BLaER1 (cell line): ENCODE measurements around the gene MMP24OS.
A peak's percentile ranks its signal among the peaks of the same experiment; 100 is the strongest.
"Not testable (repeated sequence)": the region's sequence is repeated elsewhere in the genome, so short reads cannot be mapped to it uniquely, and the experiment has no call there.

ENCODE experiments used
- H3K27ac ChIP-seq: shearing (Covaris generic); formaldehyde crosslinking; 2 replicates; pipeline ENCODE4 v1.8.1; 2022
- H3K27me3 ChIP-seq: shearing (Covaris generic); formaldehyde crosslinking; 2 replicates; pipeline ENCODE4 v1.8.1; 2022
- H3K36me3 ChIP-seq: shearing (Covaris generic); formaldehyde crosslinking; 2 replicates; pipeline ENCODE4 v1.8.1; 2022
- H3K4me1 ChIP-seq: shearing (Covaris generic); formaldehyde crosslinking; 2 replicates; pipeline ENCODE4 v1.8.1; 2022
- H3K4me2 ChIP-seq: shearing (Covaris generic); formaldehyde crosslinking; 2 replicates; pipeline ENCODE4 v1.8.1; 2022
- H3K4me3 ChIP-seq: shearing (Covaris generic); formaldehyde crosslinking; 2 replicates; pipeline ENCODE4 v1.8.1; 2022
- H3K9ac ChIP-seq: shearing (Covaris generic); formaldehyde crosslinking; 2 replicates; pipeline ENCODE4 v1.8.1; 2022
- H3K9me3 ChIP-seq: shearing (Covaris generic); formaldehyde crosslinking; 2 replicates; pipeline ENCODE4 v1.8.1; 2022
- H4K20me1 ChIP-seq: shearing (Covaris generic); formaldehyde crosslinking; 2 replicates; pipeline ENCODE4 v1.8.1; 2022
- Cebpa-rat ChIP-seq: shearing (Covaris generic); IDR thresholded peaks from 2 replicates; pipeline ENCODE4 v1.8.1; 2022

Gene MMP24OS

DNA sequence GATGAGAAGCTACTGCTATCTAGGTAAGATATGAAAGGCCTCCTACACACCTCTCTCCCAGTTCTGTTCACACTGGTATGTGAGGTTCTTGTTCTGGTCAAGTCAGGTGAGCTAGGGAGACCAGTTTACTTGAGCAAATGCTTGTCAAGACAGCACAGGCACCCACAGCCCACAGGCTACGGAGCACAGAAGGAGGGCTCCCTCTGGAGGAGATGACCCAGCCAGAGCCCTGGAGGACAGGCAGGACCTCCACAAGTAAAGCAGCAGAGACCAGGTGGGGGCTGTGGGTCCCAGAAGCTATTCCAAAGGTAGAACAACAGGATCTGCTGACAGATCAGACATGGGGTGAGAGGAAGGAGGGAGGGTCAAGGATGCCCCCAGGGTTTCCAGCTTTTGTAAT is 13.2 kb downstream of the MMP24OS start:
- no peak for TF ChIP-seq Cebpa-rat
- H3K4me3 ChIP-seq, result no peak overlapping the region
- H3K36me3 ChIP-seq, result peaks cover 52% of the 10 kb centered on the region
- no peak overlapping the region for H3K9ac ChIP-seq
- H3K4me2 ChIP-seq, result no peak overlapping the region
- no peaks in the 10 kb centered on the region for H3K27me3 ChIP-seq
- peaks cover 47% of the 10 kb centered on the region; the same call in 1 of the 2 replicates for H4K20me1 ChIP-seq
- no peaks in the 10 kb centered on the region for H3K9me3 ChIP-seq
- H3K27ac ChIP-seq, result no peak overlapping the region
- H3K4me1 ChIP-seq, result no peaks in the 10 kb centered on the region

- Histone ChIP-seq H3K27ac (no peak overlapping the region), H3K27me3 (no peaks in the 10 kb centered on the region), H3K4me2 (no peak overlapping the region), H3K9me3 (no peaks in the 10 kb centered on the region), H3K36me3 (peaks cover 47% of the 10 kb centered on the region), H3K9ac (no peak overlapping the region), H3K4me3 (no peak overlapping the region), H3K4me1 (no peaks in the 10 kb centered on the region), H4K20me1 (peaks cover 45% of the 10 kb centered on the region; the same call in 1 of the 2 replicates)
- TF ChIP-seq Cebpa-rat, result no peak
These were observed 14.2 kb downstream of the MMP24OS start for GRCh38 chr20:35263532-35264341.

GRCh38 chr20:35262731-35263531 is 15.0 kb downstream of the MMP24OS start:
- not testable (repeated sequence) for H3K4me1 ChIP-seq, H3K27me3 ChIP-seq, H3K9me3 ChIP-seq, H3K4me2 ChIP-seq, H3K27ac ChIP-seq, H3K4me3 ChIP-seq, H3K9ac ChIP-seq
- H3K36me3 ChIP-seq, result peaks cover 43% of the 10 kb centered on the region
- peaks cover 38% of the 10 kb centered on the region; the same call in 1 of the 2 replicates for H4K20me1 ChIP-seq

DNA sequence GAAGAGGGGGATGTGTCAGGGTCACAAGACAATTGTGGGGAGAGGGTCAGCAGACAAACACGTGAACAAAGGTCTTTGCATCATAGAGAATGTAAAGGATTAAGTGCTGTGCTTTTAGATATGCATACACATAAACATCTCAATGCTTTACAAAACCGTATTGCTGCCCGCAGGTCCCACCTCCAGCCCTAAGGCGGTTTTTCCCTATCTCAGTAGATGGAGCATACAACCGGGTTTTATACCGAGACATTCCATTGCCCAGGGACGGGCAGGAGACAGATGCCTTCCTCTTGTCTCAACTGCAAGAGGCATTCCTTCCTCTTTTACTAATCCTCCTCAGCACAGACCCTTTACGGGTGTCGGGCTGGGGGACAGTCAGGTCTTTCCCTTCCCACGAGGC is 15.6 kb downstream of the MMP24OS start:
- Histone ChIP-seq H3K36me3 (peaks cover 36% of the 10 kb centered on the region), H4K20me1 (peaks cover 33% of the 10 kb centered on the region; the same call in 1 of the 2 replicates)
- not testable (repeated sequence) for H3K4me3 ChIP-seq, H3K27me3 ChIP-seq, H3K9ac ChIP-seq, H3K27ac ChIP-seq, H3K9me3 ChIP-seq, H3K4me1 ChIP-seq, H3K4me2 ChIP-seq

DNA sequence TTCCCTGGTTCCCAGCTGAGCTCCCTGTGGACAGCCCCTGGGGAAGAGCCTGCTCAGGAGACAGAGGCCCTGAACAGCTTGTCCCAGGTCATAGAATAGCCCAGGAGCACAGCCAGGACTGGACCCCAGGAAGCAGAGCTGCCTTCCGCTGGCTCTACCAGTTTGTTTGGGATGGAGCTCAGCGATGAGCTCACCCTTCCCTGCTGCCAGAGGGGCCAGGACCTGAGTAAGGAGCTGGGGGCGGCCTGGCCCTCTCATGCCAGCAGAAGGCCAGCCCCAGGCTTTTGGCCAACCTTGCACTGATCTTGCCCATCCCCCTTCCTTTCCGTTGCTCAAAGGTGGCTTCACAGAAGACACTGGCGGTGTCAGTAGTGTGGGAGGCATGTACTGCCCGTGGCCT is 17.5 kb downstream of the MMP24OS start:
- peaks cover 25% of the 10 kb centered on the region; the same call in 1 of the 2 replicates for H3K36me3 ChIP-seq
- H3K4me3 ChIP-seq, result no peak overlapping the region
- no peaks in the 10 kb centered on the region for H3K4me1 ChIP-seq
- no peak for TF ChIP-seq Cebpa-rat
- no peak overlapping the region for H3K27ac ChIP-seq
- peaks cover 23% of the 10 kb centered on the region; the same call in 1 of the 2 replicates for H4K20me1 ChIP-seq
- no peak overlapping the region for H3K4me2 ChIP-seq
- H3K27me3 ChIP-seq, result no peaks in the 10 kb centered on the region
- H3K9me3 ChIP-seq, result no peaks in the 10 kb centered on the region
- no peak overlapping the region for H3K9ac ChIP-seq

DNA sequence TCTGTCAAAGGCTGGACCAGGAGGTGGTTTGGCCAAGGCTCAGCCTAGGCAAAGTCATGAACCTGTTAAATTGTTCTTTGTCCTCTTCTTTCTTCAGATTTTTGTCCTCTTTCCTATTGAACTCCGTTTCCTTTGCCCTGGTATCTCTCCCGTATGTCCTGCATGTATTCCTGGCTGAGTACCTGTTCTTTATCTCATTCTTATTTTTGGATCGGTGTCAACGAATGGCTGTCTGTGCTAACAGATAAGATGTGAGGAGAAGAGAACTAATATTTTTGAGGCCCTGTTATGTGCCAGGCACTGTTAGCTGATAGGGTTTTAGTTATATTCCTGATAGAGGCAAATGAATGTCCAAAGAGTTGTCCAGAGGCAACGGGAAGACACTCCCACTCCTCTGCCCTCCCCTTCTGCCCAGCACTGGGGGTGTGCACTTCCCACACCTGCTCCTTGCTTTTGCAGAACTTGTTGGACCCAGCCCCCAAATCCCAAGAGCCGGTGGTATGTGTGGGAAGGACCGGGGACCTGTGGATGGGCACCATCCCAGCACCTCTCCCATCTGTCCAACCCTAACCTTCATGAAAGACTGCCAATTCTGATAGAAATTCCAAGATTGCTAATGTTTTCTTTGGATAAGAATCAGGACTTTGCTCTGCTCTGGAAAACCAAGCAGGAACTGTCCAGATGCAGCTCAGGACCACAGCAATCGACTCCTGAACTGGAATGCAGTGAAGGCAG is 20.6 kb downstream of the MMP24OS start:
- Histone ChIP-seq H3K4me2 (no peak overlapping the region), H3K4me3 (no peak overlapping the region), H3K27me3 (no peaks in the 10 kb centered on the region), H3K9me3 (no peaks in the 10 kb centered on the region), H4K20me1 (peaks cover 25% of the 10 kb centered on the region; the same call in 1 of the 2 replicates), H3K27ac (no peak overlapping the region), H3K36me3 (peaks cover 19% of the 10 kb centered on the region; the same call in 1 of the 2 replicates), H3K4me1 (peaks cover 11% of the 10 kb centered on the region), H3K9ac (no peak overlapping the region)
- no peak for TF ChIP-seq Cebpa-rat

DNA sequence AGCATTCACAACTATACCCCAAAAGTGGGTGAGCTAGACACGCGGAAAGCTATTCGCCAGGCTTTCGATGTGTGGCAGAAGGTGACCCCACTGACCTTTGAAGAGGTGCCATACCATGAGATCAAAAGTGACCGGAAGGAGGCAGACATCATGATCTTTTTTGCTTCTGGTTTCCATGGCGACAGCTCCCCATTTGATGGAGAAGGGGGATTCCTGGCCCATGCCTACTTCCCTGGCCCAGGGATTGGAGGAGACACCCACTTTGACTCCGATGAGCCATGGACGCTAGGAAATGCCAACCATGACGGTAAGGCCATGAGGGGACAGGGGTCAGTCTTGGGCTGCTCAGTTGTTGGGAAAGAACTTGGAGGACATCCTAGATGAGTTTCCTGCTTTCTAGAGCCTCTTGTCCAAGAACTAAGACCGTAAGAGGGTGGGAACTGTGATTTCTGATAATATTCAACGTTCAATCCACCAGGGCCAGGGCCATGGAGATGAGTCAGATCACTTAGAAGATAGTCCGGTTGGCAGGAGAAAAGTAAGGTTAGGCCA is 23.4 kb downstream of the MMP24OS start:
- peaks cover 3% of the 10 kb centered on the region; the same call in 1 of the 2 replicates for H3K36me3 ChIP-seq
- H3K4me2 ChIP-seq, result no peak overlapping the region
- H3K9me3 ChIP-seq, result no peaks in the 10 kb centered on the region
- no peak overlapping the region for H3K27ac ChIP-seq
- H4K20me1 ChIP-seq, result peaks cover 15% of the 10 kb centered on the region; the same call in 1 of the 2 replicates
- no peak overlapping the region for H3K4me3 ChIP-seq
- no peaks in the 10 kb centered on the region for H3K27me3 ChIP-seq
- peaks cover 35% of the 10 kb centered on the region for H3K4me1 ChIP-seq
- TF ChIP-seq Cebpa-rat, result no peak
- H3K9ac ChIP-seq, result no peak overlapping the region

GRCh38 chr20:35253010-35253409 is 24.9 kb downstream of the MMP24OS start:
- peaks cover 10% of the 10 kb centered on the region; the same call in 1 of the 2 replicates for H4K20me1 ChIP-seq
- no peaks in the 10 kb centered on the region for H3K27me3 ChIP-seq
- no peak overlapping the region for H3K4me2 ChIP-seq
- no peaks in the 10 kb centered on the region for H3K9me3 ChIP-seq
- peaks cover 35% of the 10 kb centered on the region for H3K4me1 ChIP-seq
- no peak for TF ChIP-seq Cebpa-rat
- H3K9ac ChIP-seq, result no peak overlapping the region
- no peak overlapping the region for H3K4me3 ChIP-seq
- H3K27ac ChIP-seq, result no peak overlapping the region
- peaks cover 3% of the 10 kb centered on the region; the same call in 1 of the 2 replicates for H3K36me3 ChIP-seq

DNA sequence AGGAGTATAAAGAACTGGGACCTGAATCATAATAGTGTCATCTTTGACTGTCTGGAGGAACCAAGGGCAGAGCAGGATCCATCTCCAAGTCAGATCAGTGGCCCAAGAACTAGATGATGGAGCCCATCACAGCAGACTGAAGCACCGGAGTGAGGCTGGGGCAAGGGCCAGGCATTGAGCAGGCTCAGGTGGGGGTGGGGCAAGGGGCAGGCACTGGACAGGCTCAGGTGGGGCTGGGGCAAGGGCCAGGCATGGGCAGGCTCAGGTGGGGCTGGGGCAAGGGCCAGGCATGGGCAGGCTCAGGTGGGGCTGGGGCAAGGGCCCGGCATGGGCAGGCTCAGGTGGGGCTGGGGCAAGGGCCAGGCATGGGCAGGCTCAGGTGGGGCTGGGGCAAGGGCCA is 25.3 kb downstream of the MMP24OS start:
- H3K4me3 ChIP-seq, H3K36me3 ChIP-seq, H3K9ac ChIP-seq, H3K27me3 ChIP-seq, H3K9me3 ChIP-seq: not testable (repeated sequence)
- H3K4me2 ChIP-seq, result peak overlapping the region; percentile 69
- peaks cover 10% of the 10 kb centered on the region; the same call in 1 of the 2 replicates for H4K20me1 ChIP-seq
- 0 out of 2 replicates have a peak overlapping the region, but pooled peaks have one; percentile 23 for H3K27ac ChIP-seq
- peaks cover 35% of the 10 kb centered on the region for H3K4me1 ChIP-seq
